WTC11 (cell line): ENCODE measurements around the gene LMTK2. TPM values are rescaled to one million over a fixed set of nuclear protein-coding genes. Genes with fewer than 3 reads are reported as not detected.

Source experiments
- ATAC-seq: fragments of 200-7000 bp; cut with Tn5 transposase; 2 replicates; pipeline ENCODE4 v1.10.0; 2021; ENCODE audit warnings: mild to moderate bottlenecking, moderate library complexity
- CTCF ChIA-PET: fragments of 300-600 bp; sonication (Branson Sonifier 250); formaldehyde crosslinking; loops from one replicate; lab custom pipeline; 2021; ENCODE audit warnings: antibody characterized with exemption; lab: Charles Lee
- POLR2A ChIA-PET: fragments of 350-600 bp; sonication (Branson Sonifier 250); formaldehyde crosslinking; loops from one replicate; lab custom pipeline; 2021; ENCODE audit warnings: antibody characterized with exemption; lab: Charles Lee
- DNase-seq: peaks from one replicate; pipeline ENCODE4 v3.0.0; 2021; ENCODE audit warnings: low spot score
- H3K27ac Mint-ChIP-seq: 2 replicates; pipeline ENCODE4 v1.8.0; 2021; ENCODE audit warnings: mixed read lengths
- H3K27me3 Mint-ChIP-seq: 2 replicates; pipeline ENCODE4 v1.8.0; 2021; ENCODE audit warnings: low read depth, mild to moderate bottlenecking, moderate library complexity, mixed read lengths
- H3K36me3 Mint-ChIP-seq: 2 replicates; pipeline ENCODE4 v1.8.0; 2021; ENCODE audit warnings: mixed read lengths
- H3K4me1 Mint-ChIP-seq: 2 replicates; pipeline ENCODE4 v1.8.0; 2022; ENCODE audit warnings: mixed read lengths
- H3K4me3 Mint-ChIP-seq: 2 replicates; pipeline ENCODE4 v1.8.0; 2021; ENCODE audit warnings: mild to moderate bottlenecking, moderate library complexity, mixed read lengths
- H3K9me3 Mint-ChIP-seq: 2 replicates; pipeline ENCODE4 v1.8.0; 2021; ENCODE audit warnings: mixed read lengths
- AR ChIP-seq: fragments of 250-450 bp; sonication (Bioruptor Pico); IDR thresholded peaks from 2 replicates; pipeline ENCODE4 v1.9.0; 2021; ENCODE audit warnings: mild to moderate bottlenecking
- CBFB ChIP-seq: sonication (generic); formaldehyde crosslinking; IDR thresholded peaks from 2 replicates; pipeline ENCODE4 v1.8.1; 2022; ENCODE audit warnings: mild to moderate bottlenecking, low read depth, missing genetic modification reagents
- CREM ChIP-seq: sonication (generic); formaldehyde crosslinking; IDR thresholded peaks from 2 replicates; pipeline ENCODE4 v1.8.1; 2022; ENCODE audit warnings: mild to moderate bottlenecking, missing genetic modification reagents, moderate library complexity
- ESRRA ChIP-seq: sonication (generic); formaldehyde crosslinking; IDR thresholded peaks from 2 replicates; pipeline ENCODE4 v1.8.1; 2022; ENCODE audit warnings: mild to moderate bottlenecking, missing genetic modification reagents, borderline replicate concordance
- IRF1 ChIP-seq: sonication (generic); formaldehyde crosslinking; IDR thresholded peaks from 2 replicates; pipeline ENCODE4 v1.8.0; 2023; ENCODE audit warnings: missing genetic modification reagents
- IRF2 ChIP-seq: sonication (generic); formaldehyde crosslinking; IDR thresholded peaks from 2 replicates; pipeline ENCODE4 v1.8.0; 2022; ENCODE audit warnings: low read depth, missing genetic modification reagents, borderline replicate concordance
- MXD4 ChIP-seq: fragments of 250-450 bp; sonication (Bioruptor Pico); IDR thresholded peaks from 2 replicates; pipeline ENCODE4 v1.8.0; 2021; ENCODE audit warnings: mild to moderate bottlenecking, moderate library complexity, borderline replicate concordance
- NFE2L1 ChIP-seq: sonication (generic); formaldehyde crosslinking; IDR thresholded peaks from 2 replicates; pipeline ENCODE4 v1.8.1; 2023; ENCODE audit warnings: missing genetic modification reagents
- SOX15 ChIP-seq: fragments of 250-450 bp; sonication (Bioruptor Pico); IDR thresholded peaks from 2 replicates; pipeline ENCODE4 v1.9.0; 2021; ENCODE audit warnings: mild to moderate bottlenecking
- ZNF121 ChIP-seq: sonication (generic); formaldehyde crosslinking; IDR thresholded peaks from 2 replicates; pipeline ENCODE4 v1.8.0; 2023; ENCODE audit warnings: missing genetic modification reagents
- ZNF416 ChIP-seq: fragments of 250-450 bp; sonication (Bioruptor Pico); IDR thresholded peaks from 2 replicates; pipeline ENCODE4 v1.9.0; 2021; ENCODE audit warnings: mild to moderate bottlenecking, inconsistent platforms
- total RNA-seq: library from RNA; stranded (reverse); gene quantifications from 3 replicates; pipeline ENCODE4 v1.2.3, GENCODE V29; 2021
- TF ChIP-seq, protein P1 (sequence below): sonication (generic); formaldehyde crosslinking; conservative IDR thresholded peaks from 2 replicates; pipeline ENCODE4 v1.8.1; 2022; ENCODE audit warnings: mild to moderate bottlenecking, missing genetic modification reagents
- TF ChIP-seq, protein P2 (sequence below): sonication (generic); formaldehyde crosslinking; IDR thresholded peaks from 2 replicates; pipeline ENCODE4 v1.8.1; 2022; ENCODE audit warnings: mild to moderate bottlenecking, missing genetic modification reagents, moderate library complexity, borderline replicate concordance
- TF ChIP-seq, protein P3 (sequence below): sonication (generic); formaldehyde crosslinking; IDR thresholded peaks from 2 replicates; pipeline ENCODE4 v1.8.0; 2022; ENCODE audit warnings: missing genetic modification reagents
- TF ChIP-seq, protein P4 (sequence below): sonication (generic); formaldehyde crosslinking; IDR thresholded peaks from 2 replicates; pipeline ENCODE4 v1.8.1; 2022; ENCODE audit warnings: low read depth, missing genetic modification reagents, borderline replicate concordance
- TF ChIP-seq, protein P5 (sequence below): fragments of 250-450 bp; sonication (Bioruptor Pico); IDR thresholded peaks from 2 replicates; pipeline ENCODE4 v1.9.0; 2021; ENCODE audit warnings: mild to moderate bottlenecking

The LMTK2 gene
- total RNA-seq, 1 experiment from 2014 or later: 24.3 TPM

- no peak for TF ChIP-seq IRF2 (CRISPR knock-in tag)
- TF ChIP-seq, all 79 proteins: peak for 0
- ChIA-PET CTCF (interaction anchor here (0.7 kb wide), 1 partner anchor 713 kb away, joined by 3 read pairs; no protein-coding TSS in a partner anchor), POLR2A (no interaction called here)
- H3K27me3 Mint-ChIP-seq: no peaks in the 10 kb centered on the region
- H3K4me1 Mint-ChIP-seq: no peaks in the 10 kb centered on the region
- ATAC-seq: no peak
- H3K36me3 Mint-ChIP-seq: no peaks in the 10 kb centered on the region
- H3K27ac Mint-ChIP-seq: no peak overlapping the region
- DNase-seq: no peak
- no peak overlapping the region for H3K4me3 Mint-ChIP-seq
- H3K9me3 Mint-ChIP-seq: no peaks in the 10 kb centered on the region
Measured at GRCh38 chr7:98229441-98229840, 122.8 kb downstream of the LMTK2 start.

GRCh38 chr7:98229991-98230745 is 123.5 kb downstream of the LMTK2 start:
- Mint-ChIP-seq H3K36me3 (no peaks in the 10 kb centered on the region), H3K4me1 (no peaks in the 10 kb centered on the region), H3K27me3 (no peaks in the 10 kb centered on the region), H3K27ac (no peak overlapping the region; the same call in 1 of the 2 replicates)
- CTCF ChIA-PET: interaction anchor here (0.7 kb wide), 1 partner anchor 714 kb away, joined by 3 read pairs; no protein-coding TSS in a partner anchor
- TF ChIP-seq ZNF416 (no peak), ZNF121 (CRISPR knock-in tag) (peak; percentile 74), AR (no peak), ESRRA (CRISPR knock-in tag) (no peak), NFE2L1 (no peak)
- TF ChIP-seq, protein P1, sequence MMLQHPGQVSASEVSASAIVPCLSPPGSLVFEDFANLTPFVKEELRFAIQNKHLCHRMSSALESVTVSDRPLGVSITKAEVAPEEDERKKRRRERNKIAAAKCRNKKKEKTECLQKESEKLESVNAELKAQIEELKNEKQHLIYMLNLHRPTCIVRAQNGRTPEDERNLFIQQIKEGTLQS (CRISPR knock-in tag): no peak
- TF ChIP-seq, protein P2, sequence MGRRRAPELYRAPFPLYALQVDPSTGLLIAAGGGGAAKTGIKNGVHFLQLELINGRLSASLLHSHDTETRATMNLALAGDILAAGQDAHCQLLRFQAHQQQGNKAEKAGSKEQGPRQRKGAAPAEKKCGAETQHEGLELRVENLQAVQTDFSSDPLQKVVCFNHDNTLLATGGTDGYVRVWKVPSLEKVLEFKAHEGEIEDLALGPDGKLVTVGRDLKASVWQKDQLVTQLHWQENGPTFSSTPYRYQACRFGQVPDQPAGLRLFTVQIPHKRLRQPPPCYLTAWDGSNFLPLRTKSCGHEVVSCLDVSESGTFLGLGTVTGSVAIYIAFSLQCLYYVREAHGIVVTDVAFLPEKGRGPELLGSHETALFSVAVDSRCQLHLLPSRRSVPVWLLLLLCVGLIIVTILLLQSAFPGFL (CRISPR knock-in tag): no peak
- TF ChIP-seq, protein P3, sequence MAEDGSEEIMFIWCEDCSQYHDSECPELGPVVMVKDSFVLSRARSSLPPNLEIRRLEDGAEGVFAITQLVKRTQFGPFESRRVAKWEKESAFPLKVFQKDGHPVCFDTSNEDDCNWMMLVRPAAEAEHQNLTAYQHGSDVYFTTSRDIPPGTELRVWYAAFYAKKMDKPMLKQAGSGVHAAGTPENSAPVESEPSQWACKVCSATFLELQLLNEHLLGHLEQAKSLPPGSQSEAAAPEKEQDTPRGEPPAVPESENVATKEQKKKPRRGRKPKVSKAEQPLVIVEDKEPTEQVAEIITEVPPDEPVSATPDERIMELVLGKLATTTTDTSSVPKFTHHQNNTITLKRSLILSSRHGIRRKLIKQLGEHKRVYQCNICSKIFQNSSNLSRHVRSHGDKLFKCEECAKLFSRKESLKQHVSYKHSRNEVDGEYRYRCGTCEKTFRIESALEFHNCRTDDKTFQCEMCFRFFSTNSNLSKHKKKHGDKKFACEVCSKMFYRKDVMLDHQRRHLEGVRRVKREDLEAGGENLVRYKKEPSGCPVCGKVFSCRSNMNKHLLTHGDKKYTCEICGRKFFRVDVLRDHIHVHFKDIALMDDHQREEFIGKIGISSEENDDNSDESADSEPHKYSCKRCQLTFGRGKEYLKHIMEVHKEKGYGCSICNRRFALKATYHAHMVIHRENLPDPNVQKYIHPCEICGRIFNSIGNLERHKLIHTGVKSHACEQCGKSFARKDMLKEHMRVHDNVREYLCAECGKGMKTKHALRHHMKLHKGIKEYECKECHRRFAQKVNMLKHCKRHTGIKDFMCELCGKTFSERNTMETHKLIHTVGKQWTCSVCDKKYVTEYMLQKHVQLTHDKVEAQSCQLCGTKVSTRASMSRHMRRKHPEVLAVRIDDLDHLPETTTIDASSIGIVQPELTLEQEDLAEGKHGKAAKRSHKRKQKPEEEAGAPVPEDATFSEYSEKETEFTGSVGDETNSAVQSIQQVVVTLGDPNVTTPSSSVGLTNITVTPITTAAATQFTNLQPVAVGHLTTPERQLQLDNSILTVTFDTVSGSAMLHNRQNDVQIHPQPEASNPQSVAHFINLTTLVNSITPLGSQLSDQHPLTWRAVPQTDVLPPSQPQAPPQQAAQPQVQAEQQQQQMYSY: no peak
- TF ChIP-seq, all 79 proteins: peak for 1
- DNase-seq (no peak), ATAC-seq (peak; percentile 33)
- Mint-ChIP-seq H3K4me3 (no peak overlapping the region), H3K9me3 (no peaks in the 10 kb centered on the region)
- POLR2A ChIA-PET: no interaction called here

DNA sequence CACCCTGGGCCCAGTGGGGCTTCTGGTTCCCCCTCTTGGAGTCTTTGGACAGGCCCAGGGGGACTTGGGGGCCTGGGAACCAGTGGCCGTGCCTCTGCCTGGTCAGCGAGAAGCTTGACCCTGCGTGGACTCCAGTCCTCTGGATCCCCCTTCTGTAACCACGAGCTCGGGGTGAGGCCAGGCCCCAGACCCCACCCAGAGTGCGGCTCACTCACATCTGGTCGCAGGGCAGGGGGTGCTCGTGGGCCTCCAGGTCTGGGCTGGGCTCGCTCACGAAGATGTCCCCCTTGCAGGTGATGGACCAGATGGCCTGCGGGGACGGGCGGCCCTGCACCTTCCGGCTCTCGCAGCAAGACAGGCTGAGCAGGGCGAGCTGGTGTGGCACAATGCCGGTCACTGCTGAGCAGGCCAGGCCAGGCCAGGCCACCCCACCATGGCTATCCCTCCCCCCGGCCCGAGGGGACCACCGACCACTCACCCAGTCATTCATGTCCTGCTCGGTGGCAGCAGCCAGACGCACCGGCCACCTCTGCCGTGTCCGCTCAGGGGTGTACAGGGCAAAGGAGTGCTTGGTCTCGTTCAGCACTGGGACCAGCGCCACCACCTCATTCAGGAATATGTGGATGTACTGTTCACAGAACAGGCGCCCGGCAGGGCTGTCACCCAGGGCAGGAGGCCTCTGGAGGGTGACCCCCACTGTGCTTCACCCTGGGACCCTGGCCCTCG is 124.2 kb downstream of the LMTK2 start:
- no peak for ATAC-seq

More for the DNA sequence above, 124.2 kb downstream of the LMTK2 start:
- Mint-ChIP-seq H3K27me3 (no peaks in the 10 kb centered on the region), H3K9me3 (no peaks in the 10 kb centered on the region), H3K27ac (no peak overlapping the region), H3K36me3 (no peaks in the 10 kb centered on the region), H3K4me3 (no peak overlapping the region), H3K4me1 (no peaks in the 10 kb centered on the region)
- ChIA-PET POLR2A (no interaction called here), CTCF (no interaction called here)
- TF ChIP-seq SOX15 (CRISPR knock-in tag) (no peak), IRF1 (CRISPR knock-in tag) (no peak), CBFB (CRISPR knock-in tag) (no peak), MXD4 (no peak), CREM (CRISPR knock-in tag) (no peak)
- TF ChIP-seq, protein P4, sequence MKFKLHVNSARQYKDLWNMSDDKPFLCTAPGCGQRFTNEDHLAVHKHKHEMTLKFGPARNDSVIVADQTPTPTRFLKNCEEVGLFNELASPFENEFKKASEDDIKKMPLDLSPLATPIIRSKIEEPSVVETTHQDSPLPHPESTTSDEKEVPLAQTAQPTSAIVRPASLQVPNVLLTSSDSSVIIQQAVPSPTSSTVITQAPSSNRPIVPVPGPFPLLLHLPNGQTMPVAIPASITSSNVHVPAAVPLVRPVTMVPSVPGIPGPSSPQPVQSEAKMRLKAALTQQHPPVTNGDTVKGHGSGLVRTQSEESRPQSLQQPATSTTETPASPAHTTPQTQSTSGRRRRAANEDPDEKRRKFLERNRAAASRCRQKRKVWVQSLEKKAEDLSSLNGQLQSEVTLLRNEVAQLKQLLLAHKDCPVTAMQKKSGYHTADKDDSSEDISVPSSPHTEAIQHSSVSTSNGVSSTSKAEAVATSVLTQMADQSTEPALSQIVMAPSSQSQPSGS: no peak
- TF ChIP-seq, protein P1 (CRISPR knock-in tag): no peak
- TF ChIP-seq, protein P5, sequence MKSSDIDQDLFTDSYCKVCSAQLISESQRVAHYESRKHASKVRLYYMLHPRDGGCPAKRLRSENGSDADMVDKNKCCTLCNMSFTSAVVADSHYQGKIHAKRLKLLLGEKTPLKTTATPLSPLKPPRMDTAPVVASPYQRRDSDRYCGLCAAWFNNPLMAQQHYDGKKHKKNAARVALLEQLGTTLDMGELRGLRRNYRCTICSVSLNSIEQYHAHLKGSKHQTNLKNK (CRISPR knock-in tag): no peak
- no peak for DNase-seq
